ENCODE measurements around the gene LRFN2. TPM values are rescaled to one million over a fixed set of nuclear protein-coding genes. Genes with fewer than 3 reads are reported as not detected.

Gene LRFN2
- total RNA-seq, 6 donors from 2014 or later: 0.06 to 0.20 TPM; not detected in 4

- H3K36me3 ChIP-seq: no peaks in the 10 kb centered on the region
- H3K4me1 ChIP-seq: no peaks in the 10 kb centered on the region
- no peak for DNase-seq
These were observed 110.5 kb downstream of the LRFN2 start for GRCh38 chr6:40476673-40477072.

GRCh38 chr6:40474937-40475336, 112.2 kb downstream of the LRFN2 start:
- no peak overlapping the region for H3K27ac ChIP-seq
- DNase-seq (no peak), ATAC-seq (ENCODE audit: low FRiP score in 2 of 2) (no peak)
- H3K9me3 ChIP-seq: no peaks in the 10 kb centered on the region
- TF ChIP-seq EP300 (IDR thresholded peaks at IDR 0.05) (no peak), POLR2A (IDR thresholded peaks at IDR 0.05) (no peak), POLR2AphosphoS5 (IDR thresholded peaks at IDR 0.05) (no peak), CTCF (IDR thresholded peaks at IDR 0.05) (no peak)
- no peaks in the 10 kb centered on the region for H3K27me3 ChIP-seq
- no peaks in the 10 kb centered on the region for H3K36me3 ChIP-seq
- 80 to 92% methylated on average over 3 of the region's 3 CpGs for WGBS, 2 donors
- no peaks in the 10 kb centered on the region for H3K4me1 ChIP-seq
- H3K4me3 ChIP-seq: no peak overlapping the region

More at GRCh38 chr6:40476673-40477072, 110.5 kb downstream of the LRFN2 start:
- no peaks in the 10 kb centered on the region for H3K9me3 ChIP-seq
- no peak overlapping the region for H3K27ac ChIP-seq
- H3K27me3 ChIP-seq: no peaks in the 10 kb centered on the region
- H3K4me3 ChIP-seq: no peak overlapping the region
- TF ChIP-seq CTCF (IDR thresholded peaks at IDR 0.05) (no peak), POLR2AphosphoS5 (IDR thresholded peaks at IDR 0.05) (no peak), EP300 (IDR thresholded peaks at IDR 0.05) (no peak), POLR2A (IDR thresholded peaks at IDR 0.05) (no peak)
- no peak for ATAC-seq (ENCODE audit: low FRiP score in 2 of 2)
- 91 to 92% methylated on average over 6 of the region's 6 CpGs for WGBS, 2 donors

GRCh38 chr6:40473026-40473425, 114.1 kb downstream of the LRFN2 start:
- Histone ChIP-seq H3K36me3 (no peaks in the 10 kb centered on the region), H3K27ac (no peak overlapping the region), H3K27me3 (no peaks in the 10 kb centered on the region), H3K9me3 (no peaks in the 10 kb centered on the region), H3K4me1 (no peaks in the 10 kb centered on the region), H3K4me3 (no peak overlapping the region)
- no peak for TF ChIP-seq EP300 (IDR thresholded peaks at IDR 0.05)
- DNase-seq (no peak), ATAC-seq (ENCODE audit: low FRiP score in 2 of 2) (no peak)
- WGBS, 2 donors: 65 to 85% methylated on average over 6 of the region's 6 CpGs

GRCh38 chr6:40472353-40472752, 114.8 kb downstream of the LRFN2 start:
- DNase-seq (no peak), ATAC-seq (ENCODE audit: low FRiP score in 2 of 2) (no peak)
- Histone ChIP-seq H3K4me3 (no peak overlapping the region), H3K36me3 (no peaks in the 10 kb centered on the region), H3K9me3 (no peaks in the 10 kb centered on the region), H3K27ac (no peak overlapping the region), H3K4me1 (no peaks in the 10 kb centered on the region), H3K27me3 (no peaks in the 10 kb centered on the region)
- TF ChIP-seq POLR2AphosphoS5 (IDR thresholded peaks at IDR 0.05): no peak
- 29 to 35% methylated on average over 1 to 5 of the region's 5 CpGs for WGBS, 2 donors

GRCh38 chr6:40471243-40471642, 115.9 kb downstream of the LRFN2 start:
- Histone ChIP-seq H3K27ac (no peak overlapping the region), H3K4me3 (no peak overlapping the region), H3K36me3 (no peaks in the 10 kb centered on the region), H3K9me3 (no peaks in the 10 kb centered on the region), H3K27me3 (no peaks in the 10 kb centered on the region), H3K4me1 (no peaks in the 10 kb centered on the region)
- WGBS, 2 donors: 85% methylated on average over 4 of the region's 4 CpGs; no CpG with 5 or more reads in 1 of the 2 donors
- ATAC-seq (ENCODE audit: low FRiP score in 2 of 2) (no peak), DNase-seq (no peak)
- TF ChIP-seq CTCF (IDR thresholded peaks at IDR 0.05) (no peak), POLR2A (IDR thresholded peaks at IDR 0.05) (no peak), POLR2AphosphoS5 (IDR thresholded peaks at IDR 0.05) (no peak), EP300 (IDR thresholded peaks at IDR 0.05) (no peak)

GRCh38 chr6:40469323-40469722, 117.8 kb downstream of the LRFN2 start:
- H3K4me3 ChIP-seq: no peak overlapping the region
- ATAC-seq (ENCODE audit: low FRiP score in 2 of 2): no peak
- H3K9me3 ChIP-seq: no peaks in the 10 kb centered on the region
- 70 to 80% methylated on average over 1 to 3 of the region's 3 CpGs for WGBS, 2 donors
- DNase-seq: no peak
- H3K4me1 ChIP-seq: no peaks in the 10 kb centered on the region
- no peak for TF ChIP-seq POLR2A (IDR thresholded peaks at IDR 0.05)
- no peak for TF ChIP-seq POLR2AphosphoS5 (IDR thresholded peaks at IDR 0.05)
- TF ChIP-seq EP300 (IDR thresholded peaks at IDR 0.05): no peak
- TF ChIP-seq CTCF (IDR thresholded peaks at IDR 0.05): no peak
- H3K27me3 ChIP-seq: no peaks in the 10 kb centered on the region
- H3K36me3 ChIP-seq: no peaks in the 10 kb centered on the region
- H3K27ac ChIP-seq: no peak overlapping the region
